Nephron progenitor cell (in vitro differentiated cells): ENCODE results near the gene FXN.

Source experiments
- DNase-seq: peaks from one replicate; pipeline ENCODE4 v3.0.0; 2021
- H3K27ac Mint-ChIP-seq: 2 replicates; pipeline ENCODE4 v1.8.0; 2021; ENCODE audit warnings: mild to moderate bottlenecking, moderate library complexity, mixed read lengths
- H3K27me3 Mint-ChIP-seq: 2 replicates; pipeline ENCODE4 v1.8.0; 2021; ENCODE audit warnings: mild to moderate bottlenecking, low read depth, mixed read lengths; ENCODE audit not compliant: poor library complexity
- H3K36me3 Mint-ChIP-seq: 2 replicates; pipeline ENCODE4 v1.8.0; 2021; ENCODE audit warnings: low read depth, mixed read lengths
- H3K4me1 Mint-ChIP-seq: 2 replicates; pipeline ENCODE4 v1.8.0; 2021; ENCODE audit warnings: mixed read lengths
- H3K4me3 Mint-ChIP-seq: 2 replicates; pipeline ENCODE4 v1.8.0; 2021; ENCODE audit warnings: mild to moderate bottlenecking, moderate library complexity, mixed read lengths
- H3K9me3 Mint-ChIP-seq: 2 replicates; pipeline ENCODE4 v1.8.0; 2021; ENCODE audit warnings: mild to moderate bottlenecking, moderate library complexity, mixed read lengths
- TF ChIP-seq, protein P1 (sequence below): fragments of 200-600 bp; sonication (generic); IDR thresholded peaks from 2 replicates; pipeline ENCODE4 v1.5.0; 2021; ENCODE audit warnings: antibody characterized with exemption

The FXN gene

DNA sequence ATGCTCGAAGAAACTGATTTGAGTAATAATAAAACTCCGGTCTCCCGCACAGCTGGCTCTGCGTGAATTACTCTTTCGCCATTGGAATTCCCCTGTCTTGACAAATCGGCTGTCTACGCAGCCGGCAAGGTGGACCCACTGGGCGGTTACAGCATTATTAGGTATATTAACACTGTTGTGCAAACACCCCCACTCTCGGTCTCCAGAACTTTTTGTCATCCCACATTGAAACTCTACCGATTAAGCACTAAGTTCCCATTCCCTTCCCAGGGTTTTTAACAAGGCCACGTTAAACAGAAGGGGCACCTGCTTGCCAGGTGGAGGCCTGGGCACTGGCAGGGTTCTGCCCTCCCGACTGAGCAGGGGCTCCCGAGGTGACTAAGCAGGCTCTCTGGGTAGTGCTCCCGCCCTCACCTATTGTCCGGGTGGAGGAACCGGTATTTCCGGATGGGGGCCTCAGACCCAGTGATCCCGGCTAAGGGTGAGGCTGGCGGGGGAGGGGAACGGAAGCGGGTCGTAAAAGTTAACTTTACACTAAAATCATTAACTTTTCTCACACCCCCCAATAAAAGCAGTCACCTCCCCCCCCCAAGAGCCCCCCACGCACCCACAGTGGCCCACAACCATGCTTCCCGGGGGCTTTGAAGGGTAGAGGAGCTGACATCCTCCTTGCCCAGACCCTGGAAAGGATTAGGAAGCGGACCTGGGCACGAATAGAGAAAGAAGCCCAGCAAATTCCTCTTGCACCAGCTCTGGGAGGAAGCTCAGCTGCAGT is 85.0 kb downstream of the FXN start:
- peaks cover 22% of the 10 kb centered on the region for H3K4me1 Mint-ChIP-seq

DNA sequence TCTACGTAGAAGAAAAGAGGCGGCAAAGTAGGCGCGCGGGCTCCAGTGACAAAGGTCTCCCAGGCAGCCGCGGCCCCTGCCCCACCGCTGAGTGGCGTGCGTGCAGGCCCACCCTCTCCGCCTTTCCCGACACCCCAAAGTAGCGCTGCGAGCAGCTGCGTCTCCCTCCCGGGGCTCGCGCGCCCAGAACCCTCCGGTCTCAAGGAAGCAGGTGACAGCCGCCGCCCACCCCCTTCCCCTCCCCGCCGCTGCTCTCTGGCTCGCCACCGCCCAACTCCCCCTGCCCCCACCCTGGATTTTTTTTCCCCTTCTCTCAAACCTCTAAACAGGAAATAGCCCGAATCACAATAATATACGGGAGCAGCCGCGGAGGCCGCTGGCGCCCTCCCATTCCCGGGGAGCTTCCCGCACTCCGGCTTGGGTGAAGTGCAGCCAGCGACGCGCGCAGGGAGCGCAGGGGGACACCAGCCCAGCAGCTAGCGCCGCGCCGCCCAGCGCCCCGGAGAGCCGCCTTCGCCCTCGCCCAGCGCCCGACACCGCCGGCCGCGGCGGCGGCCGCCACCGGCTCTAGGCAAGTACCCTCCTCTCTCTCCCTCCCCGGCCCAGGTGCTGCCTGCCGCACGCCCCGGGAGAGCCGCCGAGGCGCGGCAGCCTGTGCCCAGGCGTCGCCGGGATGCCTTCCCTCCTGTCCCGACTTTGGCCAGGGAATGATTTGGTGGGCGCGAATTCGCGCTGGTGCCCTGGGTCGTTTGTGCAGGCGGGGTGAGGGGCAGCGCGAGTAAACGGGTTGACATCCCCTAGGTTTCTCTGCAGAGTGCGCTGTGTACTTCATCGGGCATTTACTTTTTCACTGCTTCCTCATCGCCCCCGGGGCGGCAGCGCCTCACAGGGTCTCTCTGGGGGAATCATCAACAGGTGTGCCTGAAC is 85.9 kb downstream of the FXN start:
- Mint-ChIP-seq H3K36me3 (peaks cover 5% of the 10 kb centered on the region), H3K27me3 (peaks cover 43% of the 10 kb centered on the region), H3K9me3 (peaks cover 7% of the 10 kb centered on the region), H3K4me1 (peaks cover 22% of the 10 kb centered on the region), H3K4me3 (peak overlapping the region; percentile 84), H3K27ac (no peak overlapping the region)
- peak; percentile 71 for DNase-seq
- TF ChIP-seq, protein P1, sequence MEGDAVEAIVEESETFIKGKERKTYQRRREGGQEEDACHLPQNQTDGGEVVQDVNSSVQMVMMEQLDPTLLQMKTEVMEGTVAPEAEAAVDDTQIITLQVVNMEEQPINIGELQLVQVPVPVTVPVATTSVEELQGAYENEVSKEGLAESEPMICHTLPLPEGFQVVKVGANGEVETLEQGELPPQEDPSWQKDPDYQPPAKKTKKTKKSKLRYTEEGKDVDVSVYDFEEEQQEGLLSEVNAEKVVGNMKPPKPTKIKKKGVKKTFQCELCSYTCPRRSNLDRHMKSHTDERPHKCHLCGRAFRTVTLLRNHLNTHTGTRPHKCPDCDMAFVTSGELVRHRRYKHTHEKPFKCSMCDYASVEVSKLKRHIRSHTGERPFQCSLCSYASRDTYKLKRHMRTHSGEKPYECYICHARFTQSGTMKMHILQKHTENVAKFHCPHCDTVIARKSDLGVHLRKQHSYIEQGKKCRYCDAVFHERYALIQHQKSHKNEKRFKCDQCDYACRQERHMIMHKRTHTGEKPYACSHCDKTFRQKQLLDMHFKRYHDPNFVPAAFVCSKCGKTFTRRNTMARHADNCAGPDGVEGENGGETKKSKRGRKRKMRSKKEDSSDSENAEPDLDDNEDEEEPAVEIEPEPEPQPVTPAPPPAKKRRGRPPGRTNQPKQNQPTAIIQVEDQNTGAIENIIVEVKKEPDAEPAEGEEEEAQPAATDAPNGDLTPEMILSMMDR: no peak

More for the DNA sequence above, 85.0 kb downstream of the FXN start:
- no peak overlapping the region for H3K27ac Mint-ChIP-seq
- peak; percentile 48 for DNase-seq
- H3K27me3 Mint-ChIP-seq: peaks cover 43% of the 10 kb centered on the region
- peak overlapping the region; percentile 82 for H3K4me3 Mint-ChIP-seq
- peaks cover 7% of the 10 kb centered on the region for H3K9me3 Mint-ChIP-seq
- peaks cover 7% of the 10 kb centered on the region for H3K36me3 Mint-ChIP-seq
- TF ChIP-seq, protein P1: no peak

DNA sequence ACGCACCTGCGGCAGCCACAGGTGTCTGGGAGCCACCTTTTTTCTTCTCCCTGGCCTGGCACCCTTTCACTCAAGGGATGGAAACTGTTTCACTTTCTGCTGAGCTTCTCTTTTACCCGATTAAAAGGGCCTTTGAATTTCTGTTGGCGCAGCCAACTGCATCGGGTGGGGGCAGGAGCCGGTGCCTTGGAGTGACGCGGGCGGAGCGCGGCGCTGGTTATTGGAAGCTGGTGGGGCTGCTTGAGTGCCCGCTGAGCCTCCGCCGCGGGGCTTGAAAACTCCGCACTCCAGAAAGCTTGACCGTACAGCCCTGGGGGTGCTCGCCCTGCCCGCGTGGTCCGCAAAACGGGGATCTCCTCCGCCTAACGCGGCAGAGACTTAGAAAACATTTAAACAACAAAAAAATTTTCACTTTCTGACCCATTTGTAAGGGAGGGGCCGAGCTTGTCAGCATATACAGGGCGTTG is 86.6 kb downstream of the FXN start:
- H3K36me3 Mint-ChIP-seq: peaks cover 5% of the 10 kb centered on the region
- peaks cover 7% of the 10 kb centered on the region for H3K9me3 Mint-ChIP-seq
- H3K4me1 Mint-ChIP-seq: peaks cover 22% of the 10 kb centered on the region
- peak overlapping the region; percentile 84 for H3K4me3 Mint-ChIP-seq
- TF ChIP-seq, protein P1: no peak
- H3K27me3 Mint-ChIP-seq: peaks cover 43% of the 10 kb centered on the region
- H3K27ac Mint-ChIP-seq: no peak overlapping the region
- DNase-seq: peak; percentile 72

DNA sequence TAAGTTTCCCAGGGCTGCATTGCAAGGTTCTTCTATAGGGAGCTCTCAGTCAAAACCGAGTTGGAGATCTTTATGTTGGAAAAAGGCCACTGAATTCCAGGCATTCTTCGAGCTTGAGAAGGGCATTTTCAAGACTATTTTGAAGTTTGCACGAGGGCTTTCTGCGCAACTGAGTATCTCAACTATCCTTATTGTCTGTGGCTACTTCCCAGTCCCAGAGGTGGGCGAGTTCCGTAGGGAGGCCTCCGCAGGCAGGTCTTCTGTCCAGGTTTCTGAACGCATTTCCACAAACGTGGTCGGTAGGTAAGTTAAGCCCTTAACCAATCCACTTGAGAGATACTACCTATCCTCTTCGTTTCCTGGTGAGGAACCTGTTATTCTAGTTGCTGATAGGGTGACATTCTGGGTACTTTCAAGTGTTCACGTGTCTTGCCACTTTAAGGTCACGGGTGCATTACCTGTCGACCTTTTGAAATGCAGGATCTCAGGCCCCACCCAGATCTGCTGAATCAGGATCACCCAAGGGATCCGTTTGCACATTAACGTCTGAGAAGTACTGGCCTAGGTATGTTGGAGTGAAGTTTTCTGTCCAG is 87.1 kb downstream of the FXN start:
- H3K4me3 Mint-ChIP-seq: peak overlapping the region; percentile 84
- H3K27me3 Mint-ChIP-seq: peaks cover 43% of the 10 kb centered on the region
- no peak for DNase-seq
- peaks cover 22% of the 10 kb centered on the region for H3K4me1 Mint-ChIP-seq
- TF ChIP-seq, protein P1: no peak
- peaks cover 5% of the 10 kb centered on the region for H3K36me3 Mint-ChIP-seq
- no peak overlapping the region for H3K27ac Mint-ChIP-seq
- H3K9me3 Mint-ChIP-seq: peaks cover 7% of the 10 kb centered on the region

GRCh38 chr9:69130456-69131441 is 95.2 kb downstream of the FXN start:
- Mint-ChIP-seq H3K4me3 (no peak overlapping the region), H3K4me1 (peaks cover 19% of the 10 kb centered on the region), H3K9me3 (no peaks in the 10 kb centered on the region), H3K36me3 (no peaks in the 10 kb centered on the region), H3K27me3 (peaks cover 15% of the 10 kb centered on the region), H3K27ac (no peak overlapping the region)
- no peak for DNase-seq
- TF ChIP-seq, protein P1: no peak
